ENCODE measurements around the gene IL12RB1.
A peak's percentile ranks its signal among the peaks of the same experiment; 100 is the strongest.

The IL12RB1 gene

GRCh38 chr19:18117364-18117691, 30.6 kb upstream of the IL12RB1 start:
- no peaks in the 10 kb centered on the region for H3K79me2 ChIP-seq (ENCODE audit: insufficient read depth, low read length)
- H3K9me3 ChIP-seq (ENCODE audit: insufficient read depth, low read length, severe bottlenecking) = no peaks in the 10 kb centered on the region
- H3K36me3 ChIP-seq (ENCODE audit: insufficient read depth, low read length) = no peaks in the 10 kb centered on the region
- TF ChIP-seq EZH2 (IDR thresholded peaks at IDR 0.05; ENCODE audit: borderline replicate concordance, low read depth, low read length, severe bottlenecking) = no peak
- TF ChIP-seq, protein P1, sequence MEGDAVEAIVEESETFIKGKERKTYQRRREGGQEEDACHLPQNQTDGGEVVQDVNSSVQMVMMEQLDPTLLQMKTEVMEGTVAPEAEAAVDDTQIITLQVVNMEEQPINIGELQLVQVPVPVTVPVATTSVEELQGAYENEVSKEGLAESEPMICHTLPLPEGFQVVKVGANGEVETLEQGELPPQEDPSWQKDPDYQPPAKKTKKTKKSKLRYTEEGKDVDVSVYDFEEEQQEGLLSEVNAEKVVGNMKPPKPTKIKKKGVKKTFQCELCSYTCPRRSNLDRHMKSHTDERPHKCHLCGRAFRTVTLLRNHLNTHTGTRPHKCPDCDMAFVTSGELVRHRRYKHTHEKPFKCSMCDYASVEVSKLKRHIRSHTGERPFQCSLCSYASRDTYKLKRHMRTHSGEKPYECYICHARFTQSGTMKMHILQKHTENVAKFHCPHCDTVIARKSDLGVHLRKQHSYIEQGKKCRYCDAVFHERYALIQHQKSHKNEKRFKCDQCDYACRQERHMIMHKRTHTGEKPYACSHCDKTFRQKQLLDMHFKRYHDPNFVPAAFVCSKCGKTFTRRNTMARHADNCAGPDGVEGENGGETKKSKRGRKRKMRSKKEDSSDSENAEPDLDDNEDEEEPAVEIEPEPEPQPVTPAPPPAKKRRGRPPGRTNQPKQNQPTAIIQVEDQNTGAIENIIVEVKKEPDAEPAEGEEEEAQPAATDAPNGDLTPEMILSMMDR (IDR thresholded peaks at IDR 0.05; ENCODE audit: borderline replicate concordance, extremely low read depth, low read length, poor library complexity, severe bottlenecking) = no peak
- H3K4me1 ChIP-seq (ENCODE audit: insufficient read depth, low read length) = peaks cover 28% of the 10 kb centered on the region
- DNase-seq (no peak), ATAC-seq (ENCODE audit: insufficient read depth, low read depth) (no peak)
- H2AFZ ChIP-seq (ENCODE audit: low read depth, low read length) = peak overlapping the region; percentile 78
- peak overlapping the region; percentile 62 for H3K27ac ChIP-seq (ENCODE audit: low read length)
- H3K27me3 ChIP-seq (ENCODE audit: insufficient read depth, low read length, poor library complexity) = no peaks in the 10 kb centered on the region
- peak overlapping the region; percentile 54 for H3K9ac ChIP-seq (ENCODE audit: low read depth, low read length)
- H4K20me1 ChIP-seq (ENCODE audit: insufficient read depth, low read length) = peaks cover 3% of the 10 kb centered on the region; the same call in 1 of the 2 replicates
- peak overlapping the region; percentile 100 for H3K4me2 ChIP-seq (ENCODE audit: insufficient read depth, low read length)
- peak overlapping the region; percentile 15 to 59; a peak in 3 of 4 replicates for H3K4me3 ChIP-seq (ENCODE audit: low read depth in 1 of 2, low read length in 2 of 2)

- peaks cover 38% of the 10 kb centered on the region for H3K4me1 ChIP-seq (ENCODE audit: insufficient read depth, low read length)
- no peak overlapping the region for H3K27ac ChIP-seq (ENCODE audit: low read length)
- no peak overlapping the region for H2AFZ ChIP-seq (ENCODE audit: low read depth, low read length)
- peaks cover 3% of the 10 kb centered on the region; the same call in 1 of the 2 replicates for H4K20me1 ChIP-seq (ENCODE audit: insufficient read depth, low read length)
- H3K27me3 ChIP-seq (ENCODE audit: insufficient read depth, low read length, poor library complexity) = peaks cover 18% of the 10 kb centered on the region
- ATAC-seq (ENCODE audit: insufficient read depth, low read depth) = no peak
- no peak for DNase-seq
- TF ChIP-seq, protein P1 (IDR thresholded peaks at IDR 0.05; ENCODE audit: borderline replicate concordance, extremely low read depth, low read length, poor library complexity, severe bottlenecking) = no peak
- TF ChIP-seq EZH2 (IDR thresholded peaks at IDR 0.05; ENCODE audit: borderline replicate concordance, low read depth, low read length, severe bottlenecking) = no peak
- no peak overlapping the region for H3K9ac ChIP-seq (ENCODE audit: low read depth, low read length)
- no peaks in the 10 kb centered on the region for H3K36me3 ChIP-seq (ENCODE audit: insufficient read depth, low read length)
- no peak overlapping the region for H3K4me2 ChIP-seq (ENCODE audit: insufficient read depth, low read length)
- H3K4me3 ChIP-seq (ENCODE audit: low read depth in 1 of 2, low read length in 2 of 2) = no peak overlapping the region
- H3K9me3 ChIP-seq (ENCODE audit: insufficient read depth, low read length, severe bottlenecking) = no peaks in the 10 kb centered on the region
- H3K79me2 ChIP-seq (ENCODE audit: insufficient read depth, low read length) = no peaks in the 10 kb centered on the region
These were observed 27.7 kb upstream of the IL12RB1 start for GRCh38 chr19:18114483-18114882.

- Histone ChIP-seq H3K9ac (ENCODE audit: low read depth, low read length) (no peak overlapping the region), H3K79me2 (ENCODE audit: insufficient read depth, low read length) (no peaks in the 10 kb centered on the region), H3K4me3 (ENCODE audit: low read depth in 1 of 2, low read length in 2 of 2) (no peak overlapping the region), H3K9me3 (ENCODE audit: insufficient read depth, low read length, severe bottlenecking) (no peaks in the 10 kb centered on the region), H3K36me3 (ENCODE audit: insufficient read depth, low read length) (no peaks in the 10 kb centered on the region), H3K4me2 (ENCODE audit: insufficient read depth, low read length) (no peak overlapping the region), H3K27ac (ENCODE audit: low read length) (no peak overlapping the region), H3K27me3 (ENCODE audit: insufficient read depth, low read length, poor library complexity) (peaks cover 25% of the 10 kb centered on the region), H3K4me1 (ENCODE audit: insufficient read depth, low read length) (peaks cover 32% of the 10 kb centered on the region), H2AFZ (ENCODE audit: low read depth, low read length) (no peak overlapping the region), H4K20me1 (ENCODE audit: insufficient read depth, low read length) (no peaks in the 10 kb centered on the region)
- TF ChIP-seq EZH2 (IDR thresholded peaks at IDR 0.05; ENCODE audit: borderline replicate concordance, low read depth, low read length, severe bottlenecking) = no peak
- TF ChIP-seq, protein P1 (IDR thresholded peaks at IDR 0.05; ENCODE audit: borderline replicate concordance, extremely low read depth, low read length, poor library complexity, severe bottlenecking) = no peak
- ATAC-seq (ENCODE audit: insufficient read depth, low read depth) = no peak
- no peak for DNase-seq
These were observed 27.1 kb upstream of the IL12RB1 start for GRCh38 chr19:18113827-18114226.

DNA sequence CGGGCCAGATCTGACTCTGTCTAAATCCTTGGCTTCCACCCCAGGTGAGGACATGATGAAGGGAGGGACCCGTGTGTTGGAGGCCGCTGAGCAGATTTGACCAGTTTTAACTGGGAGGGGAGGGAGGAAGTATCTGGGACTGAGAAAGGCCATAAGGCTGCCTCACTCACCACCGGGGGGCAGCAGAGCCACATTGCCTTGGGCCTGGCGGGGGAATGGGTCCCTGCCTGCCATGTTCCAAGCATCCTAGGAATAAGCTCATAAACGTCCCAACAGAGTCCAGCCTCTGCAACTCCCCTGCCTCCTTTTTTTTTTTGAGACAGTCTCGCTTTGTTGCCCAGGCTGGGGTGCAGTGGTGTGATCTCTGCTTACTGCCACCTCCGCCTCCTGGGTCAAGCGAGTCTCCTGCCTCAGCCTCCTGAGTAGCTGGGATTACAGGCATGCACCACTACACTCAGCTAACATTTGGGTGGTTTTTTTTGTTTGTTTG, 26.3 kb upstream of the IL12RB1 start:
- no peak overlapping the region for H3K9ac ChIP-seq (ENCODE audit: low read depth, low read length)
- H3K4me3 ChIP-seq (ENCODE audit: low read depth in 1 of 2, low read length in 2 of 2) = no peak overlapping the region
- no peaks in the 10 kb centered on the region for H3K36me3 ChIP-seq (ENCODE audit: insufficient read depth, low read length)
- no peak for TF ChIP-seq EZH2 (IDR thresholded peaks at IDR 0.05; ENCODE audit: borderline replicate concordance, low read depth, low read length, severe bottlenecking)
- TF ChIP-seq, protein P1 (IDR thresholded peaks at IDR 0.05; ENCODE audit: borderline replicate concordance, extremely low read depth, low read length, poor library complexity, severe bottlenecking) = peak; percentile 95
- peaks cover 24% of the 10 kb centered on the region for H3K4me1 ChIP-seq (ENCODE audit: insufficient read depth, low read length)
- no peak overlapping the region for H3K27ac ChIP-seq (ENCODE audit: low read length)
- no peaks in the 10 kb centered on the region for H3K79me2 ChIP-seq (ENCODE audit: insufficient read depth, low read length)
- no peaks in the 10 kb centered on the region for H4K20me1 ChIP-seq (ENCODE audit: insufficient read depth, low read length)
- H3K27me3 ChIP-seq (ENCODE audit: insufficient read depth, low read length, poor library complexity) = peaks cover 28% of the 10 kb centered on the region
- H3K4me2 ChIP-seq (ENCODE audit: insufficient read depth, low read length) = no peak overlapping the region
- DNase-seq (peak; percentile 83), ATAC-seq (ENCODE audit: insufficient read depth, low read depth) (peak; percentile 81)
- no peak overlapping the region for H2AFZ ChIP-seq (ENCODE audit: low read depth, low read length)
- H3K9me3 ChIP-seq (ENCODE audit: insufficient read depth, low read length, severe bottlenecking) = no peaks in the 10 kb centered on the region
